ENCODE results near the gene AHNAK.

AHNAK gene

DNA sequence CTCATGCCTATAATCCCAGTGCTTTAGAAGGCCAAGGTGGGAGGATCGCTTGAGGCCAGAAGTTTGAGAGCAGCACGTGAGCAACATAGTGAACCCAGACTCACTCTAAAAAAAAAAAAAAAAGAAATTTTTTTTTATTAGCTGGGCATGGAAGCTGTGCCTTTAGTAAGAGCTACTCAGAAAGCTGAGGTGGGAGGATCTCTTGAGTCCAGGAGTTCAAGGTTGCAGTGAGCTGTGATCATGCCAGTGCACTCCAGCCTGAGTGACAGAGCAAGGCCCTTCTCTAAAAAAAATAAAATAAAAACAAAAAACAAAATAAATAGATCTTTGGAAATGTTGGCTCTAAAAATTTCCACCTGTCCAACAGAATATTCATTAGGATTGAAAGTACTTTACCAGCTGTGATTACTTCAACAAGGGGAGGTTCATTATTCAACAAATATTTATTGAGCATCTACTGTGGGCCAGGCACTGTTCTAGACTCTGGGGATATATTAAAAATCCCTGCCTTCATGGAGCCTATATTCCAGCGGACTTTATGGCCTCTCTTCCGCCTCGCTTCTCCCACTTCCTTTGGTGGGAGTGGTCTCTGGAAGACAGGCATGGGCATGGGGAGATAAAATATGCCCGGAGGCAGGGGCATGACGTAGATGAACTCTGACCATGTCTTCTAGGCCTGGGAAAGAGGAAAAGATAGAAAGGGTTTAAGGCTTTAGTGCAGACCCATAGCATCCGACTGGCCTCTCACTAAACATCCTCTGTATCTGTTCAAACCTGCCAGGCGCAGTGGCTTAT, 47.9 kb downstream of the AHNAK start:
- no peak for DNase-seq (ENCODE audit: low read depth, low spot score)

DNA sequence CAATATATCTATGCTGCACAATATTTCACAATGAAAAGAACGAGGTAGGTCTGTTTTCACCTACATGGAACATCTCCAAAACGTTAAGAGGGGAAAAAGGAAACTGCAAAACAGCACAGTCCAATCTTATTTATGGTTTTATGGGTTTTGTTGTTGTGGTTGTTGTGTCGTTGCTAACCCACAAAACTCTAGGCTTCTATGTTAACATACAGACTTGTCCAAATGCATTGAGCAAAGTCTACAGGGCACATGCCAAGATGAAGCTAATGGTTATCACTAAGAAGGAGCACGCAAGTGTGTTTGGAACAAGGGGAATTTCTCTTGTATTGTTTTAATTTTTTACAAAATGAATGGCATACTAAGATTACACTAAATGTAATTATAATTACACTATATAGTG, 48.6 kb downstream of the AHNAK start:
- DNase-seq (ENCODE audit: low read depth, low spot score), result no peak

DNA sequence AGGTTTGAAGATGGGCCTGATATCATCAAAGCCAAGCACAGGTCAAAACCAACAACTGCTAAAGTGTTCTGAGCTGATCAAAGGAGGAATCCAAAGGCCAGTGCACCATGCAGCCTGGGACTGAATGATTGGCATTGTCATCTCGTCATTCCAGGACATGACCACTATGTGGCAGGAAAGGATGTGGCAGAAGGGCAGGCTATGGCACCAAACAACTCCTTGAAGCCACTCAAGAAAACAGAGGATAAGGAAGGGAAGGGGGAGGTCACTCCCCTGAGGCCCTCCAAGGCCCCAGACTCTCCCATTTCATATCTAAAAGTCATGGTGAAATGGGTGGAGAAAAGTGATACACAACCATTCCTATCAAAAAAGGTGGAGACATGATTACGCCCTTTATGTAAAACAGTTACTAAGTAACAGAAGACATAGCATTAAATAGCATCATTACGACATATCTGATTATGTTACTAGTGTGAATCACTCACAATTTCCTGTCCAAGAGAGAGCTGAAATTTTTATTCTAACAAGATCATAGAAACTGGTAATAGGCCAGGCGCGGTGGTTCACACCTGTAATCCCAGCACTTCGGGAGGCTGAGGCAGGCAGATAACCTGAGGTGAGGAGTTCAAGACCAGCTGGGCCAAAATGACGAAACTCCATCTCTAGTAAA, 49.3 kb downstream of the AHNAK start:
- DNase-seq (ENCODE audit: low read depth, low spot score), result no peak

DNA sequence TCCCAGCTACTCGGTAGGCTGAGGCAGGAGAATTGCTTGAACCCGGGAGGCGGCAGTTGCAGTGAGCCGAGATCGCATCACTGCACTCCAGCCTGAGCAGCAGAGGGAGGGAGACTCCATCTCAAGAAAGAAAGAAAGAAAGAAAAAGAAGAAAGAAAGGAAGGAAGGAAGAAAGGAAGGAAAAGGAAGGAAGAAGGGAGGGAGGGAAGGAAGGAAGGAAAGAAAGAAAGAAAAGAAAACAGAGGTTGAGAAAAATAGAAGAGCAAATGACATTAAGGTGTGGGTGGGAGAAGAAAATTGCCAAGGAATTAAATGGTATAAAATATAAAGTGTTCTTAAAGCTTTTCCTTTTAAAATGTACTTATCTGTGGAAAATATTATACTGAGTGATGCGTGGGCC, 49.9 kb downstream of the AHNAK start:
- DNase-seq (ENCODE audit: low read depth, low spot score), result no peak

DNA sequence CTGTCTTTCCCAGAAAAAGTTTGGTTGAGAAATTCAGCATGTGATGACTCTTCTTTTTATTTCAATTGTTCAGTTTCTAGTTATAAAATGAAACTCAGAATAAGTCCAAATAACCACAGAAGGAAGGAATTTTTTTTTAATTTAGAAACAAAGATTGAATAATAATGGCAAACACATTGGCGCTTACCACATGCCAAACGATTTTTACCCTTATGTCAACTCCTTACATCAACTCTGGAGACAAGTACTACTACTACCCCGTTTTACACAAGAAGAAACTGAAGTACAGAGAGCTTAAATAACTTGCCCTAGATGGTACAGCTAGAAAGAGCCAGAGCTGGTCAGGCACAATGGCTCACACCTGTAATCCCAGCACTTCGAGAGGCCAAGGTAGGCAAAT, 52.4 kb downstream of the AHNAK start:
- no peak for DNase-seq (ENCODE audit: low read depth, low spot score)

DNA sequence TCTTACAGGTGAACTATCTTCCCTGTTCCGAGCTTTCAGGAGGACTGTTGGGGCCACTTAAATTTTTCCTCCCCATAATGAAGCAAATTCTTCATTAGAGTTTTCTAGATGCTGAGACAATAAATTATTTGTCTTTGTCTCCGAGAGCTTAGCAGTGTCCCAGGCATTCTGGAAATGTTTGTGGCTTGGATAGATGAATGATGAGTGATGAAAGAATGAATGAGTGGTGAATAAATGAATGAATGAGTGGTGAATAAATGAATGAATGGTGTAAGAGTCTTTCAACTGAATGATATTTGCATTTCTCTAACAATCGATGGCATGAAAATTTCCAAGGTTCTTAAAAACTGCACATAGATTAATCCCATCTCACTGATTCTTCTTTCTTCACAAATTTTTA, 52.8 kb downstream of the AHNAK start:
- DNase-seq (ENCODE audit: low read depth, low spot score), result no peak

DNA sequence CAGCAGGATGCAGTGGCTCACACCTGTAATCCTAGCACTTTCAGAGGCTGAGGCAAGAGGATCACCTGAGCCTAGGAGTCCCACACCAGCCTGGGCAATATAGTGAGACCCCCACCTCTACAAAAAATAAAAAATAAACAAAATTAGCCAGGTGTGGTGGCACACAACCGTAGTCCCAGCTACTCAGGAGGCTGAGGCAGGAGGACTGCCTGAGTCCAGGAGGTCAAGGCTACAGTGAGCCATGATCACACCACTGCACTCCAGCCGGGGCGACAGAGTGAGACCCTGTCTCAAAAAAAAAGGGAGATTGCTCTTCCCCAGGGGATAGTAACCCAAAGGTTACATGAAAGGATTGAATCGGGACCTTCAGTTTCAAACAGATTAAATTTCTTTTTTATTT, 54.0 kb downstream of the AHNAK start:
- no peak for DNase-seq (ENCODE audit: low read depth, low spot score)

DNA sequence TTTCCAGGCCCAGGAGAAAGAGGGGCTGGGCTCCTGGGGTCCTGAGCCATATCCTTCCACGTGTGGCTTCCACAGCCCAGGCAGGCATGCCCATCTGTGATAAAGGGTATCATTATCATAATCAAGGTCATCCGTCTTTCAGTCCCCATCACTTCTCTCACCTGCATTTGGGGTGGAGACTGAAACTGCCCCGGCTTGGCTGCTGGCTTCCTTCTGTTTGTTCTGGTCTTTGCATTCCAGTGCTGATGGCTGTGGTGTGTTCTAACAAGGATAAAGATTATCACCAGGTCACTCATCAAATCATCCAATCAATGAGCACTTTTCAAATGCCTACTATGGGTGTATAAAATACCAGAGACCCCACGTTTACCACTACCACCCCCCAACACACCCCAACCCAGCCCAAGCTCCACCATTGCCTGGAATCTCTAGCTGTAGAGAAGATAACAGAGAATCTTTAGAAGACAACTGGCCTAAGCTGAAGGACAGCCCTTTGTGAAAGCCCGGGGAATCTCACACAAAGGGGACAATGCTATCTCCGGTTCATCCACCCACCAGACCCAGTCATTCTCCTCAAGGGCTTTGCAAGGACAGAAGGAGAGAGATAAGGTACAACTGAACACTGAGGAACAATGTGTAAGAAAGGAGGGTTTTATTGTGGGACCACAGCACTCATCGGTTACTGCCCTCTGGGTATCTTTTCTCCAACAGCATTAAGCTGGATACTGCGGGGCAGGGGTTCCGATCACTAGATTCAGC, 54.9 kb downstream of the AHNAK start:
- DNase-seq (ENCODE audit: low read depth, low spot score), result no peak

DNA sequence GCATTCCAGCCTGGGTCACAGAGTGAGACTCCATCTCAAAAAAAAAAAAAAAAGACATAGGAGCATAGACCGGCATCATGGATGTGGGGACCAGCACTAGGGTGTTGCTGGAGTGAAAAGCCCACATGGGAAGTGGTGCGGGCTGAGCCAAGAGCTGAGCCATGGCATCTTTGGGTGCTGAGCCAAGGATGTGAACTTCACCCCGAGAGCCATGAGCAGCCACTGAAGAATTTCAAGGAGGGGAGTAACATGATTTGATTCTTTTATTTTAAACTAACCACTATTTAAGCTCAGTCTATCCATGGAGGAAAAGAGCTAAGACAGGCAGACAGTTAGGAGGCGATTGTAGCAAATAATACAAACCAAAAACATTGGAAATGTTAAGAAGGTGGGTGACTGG, 57.4 kb downstream of the AHNAK start:
- no peak for DNase-seq (ENCODE audit: low read depth, low spot score)

DNA sequence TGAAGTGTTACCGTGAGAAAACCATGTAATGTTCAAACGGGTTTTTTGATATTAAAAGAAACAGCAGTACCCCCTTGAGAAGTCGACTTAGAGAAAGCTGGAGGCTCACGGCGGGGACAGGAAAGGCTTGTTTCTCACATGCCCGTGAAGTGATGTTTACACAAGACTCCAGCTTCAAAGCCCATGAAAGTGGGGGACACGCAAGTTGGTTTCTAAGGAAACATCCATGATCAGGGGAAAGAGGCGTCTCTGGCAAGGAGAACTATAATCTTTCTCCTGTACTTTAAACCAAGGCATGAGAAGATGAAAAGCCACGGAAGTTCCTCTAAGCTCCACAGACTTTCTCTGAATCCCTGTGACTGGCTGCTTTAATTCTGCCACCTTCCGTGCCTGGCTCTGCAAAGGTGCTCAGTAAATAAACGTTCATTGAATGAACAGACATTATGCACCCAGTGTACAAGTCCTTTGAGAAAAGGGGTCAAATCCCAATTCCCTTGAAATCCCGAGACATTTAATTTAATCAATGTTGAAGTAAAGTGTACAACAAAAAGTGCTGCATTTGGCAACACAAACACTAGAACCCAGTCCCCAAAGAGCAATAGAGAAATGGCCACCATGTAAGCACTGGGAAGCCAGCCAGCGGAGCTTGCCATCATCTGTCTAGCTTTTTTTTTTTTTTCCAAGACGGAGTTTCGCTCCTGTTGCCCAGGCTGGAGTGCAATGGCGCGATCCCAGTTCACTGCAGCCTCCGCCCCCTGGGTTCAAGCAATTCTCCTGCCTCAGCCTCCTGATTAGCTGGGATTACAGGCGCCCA, 58.7 kb downstream of the AHNAK start:
- DNase-seq (ENCODE audit: low read depth, low spot score), result no peak

DNA sequence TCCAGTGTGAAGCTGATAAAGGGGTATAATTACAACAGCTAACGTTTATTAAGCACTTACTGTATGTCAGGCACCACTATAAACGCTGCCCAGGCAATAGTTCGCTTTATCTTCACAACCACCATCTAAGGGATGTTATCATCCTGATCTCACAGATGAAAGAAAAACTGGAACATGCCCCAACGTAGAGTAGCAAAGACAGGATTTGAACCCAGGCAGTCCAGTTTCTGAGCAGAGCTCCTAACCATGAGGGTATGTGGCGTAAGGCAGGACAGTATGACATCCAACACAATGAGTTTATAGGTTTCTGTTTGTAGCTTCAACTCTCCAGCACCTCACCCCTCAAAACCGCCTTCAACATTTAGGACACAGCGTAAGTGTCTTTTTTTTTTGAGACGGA, 59.5 kb downstream of the AHNAK start:
- DNase-seq (ENCODE audit: low read depth, low spot score), result no peak

DNA sequence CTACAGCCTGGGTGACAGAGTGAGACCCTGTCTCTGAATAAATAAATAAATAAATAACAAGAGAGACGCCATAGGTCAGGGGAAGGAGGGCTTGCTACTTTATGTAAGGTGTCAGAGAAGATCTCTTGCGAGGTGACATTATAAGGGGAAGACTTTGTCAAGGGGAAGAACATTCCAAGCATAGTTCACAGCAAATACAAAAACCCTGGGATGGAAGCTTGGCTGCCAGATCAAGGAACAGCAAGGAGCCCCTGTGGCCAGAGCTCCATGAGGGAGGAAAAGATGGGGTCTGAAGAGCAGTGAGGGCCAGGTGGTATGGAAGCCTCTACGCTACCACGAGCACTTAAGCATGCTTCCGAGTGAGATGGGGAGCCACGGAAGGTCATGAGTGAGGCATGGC, 62.3 kb downstream of the AHNAK start:
- DNase-seq (ENCODE audit: low read depth, low spot score), result no peak

DNA sequence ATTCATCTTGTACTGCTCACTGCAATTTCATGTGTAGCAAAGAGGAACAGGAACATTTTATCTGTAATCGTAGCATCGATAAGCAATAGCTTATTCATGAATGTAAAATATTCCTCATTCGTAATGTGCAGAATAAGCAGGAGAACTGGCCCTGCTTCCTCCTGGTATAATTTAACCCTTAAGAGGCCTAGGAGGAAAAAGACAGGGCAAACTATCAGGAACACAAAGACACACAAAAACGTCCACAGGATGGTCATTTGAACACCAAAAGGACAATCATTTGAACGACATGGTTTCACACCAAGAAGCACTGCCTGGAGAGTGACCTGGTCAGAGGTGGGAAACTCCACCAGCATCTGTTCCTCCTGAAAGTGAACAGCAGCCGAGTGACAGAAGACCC, 63.9 kb downstream of the AHNAK start:
- no peak for DNase-seq (ENCODE audit: low read depth, low spot score)

DNA sequence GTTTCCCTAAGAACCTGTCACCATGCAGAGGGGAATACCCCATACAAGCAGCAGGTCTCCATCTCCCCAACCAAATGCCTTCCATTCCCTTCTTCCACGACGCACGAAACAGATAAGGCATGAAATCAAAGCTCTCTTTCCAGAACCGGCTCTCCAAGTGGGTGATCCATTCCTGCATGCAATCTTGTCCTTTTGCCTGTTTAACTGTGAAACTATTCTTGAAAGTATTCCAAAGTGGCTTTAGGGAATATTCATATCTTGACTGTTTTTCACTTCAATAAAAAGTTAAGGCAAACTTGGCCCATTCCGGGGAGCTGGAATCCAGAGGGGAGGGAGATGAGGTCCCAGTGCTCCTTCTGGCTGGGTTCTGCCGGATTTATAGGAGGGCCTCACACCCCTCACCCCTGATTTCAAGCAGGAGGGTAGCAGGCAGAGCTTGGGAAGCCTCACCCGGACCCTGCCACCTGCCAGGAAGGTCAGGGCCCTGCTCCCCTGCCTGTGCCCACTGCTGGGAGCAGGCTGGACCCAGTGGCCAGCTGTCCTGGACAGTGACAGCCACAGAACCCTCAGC, 66.9 kb downstream of the AHNAK start:
- no peak for DNase-seq (ENCODE audit: low read depth, low spot score)

DNA sequence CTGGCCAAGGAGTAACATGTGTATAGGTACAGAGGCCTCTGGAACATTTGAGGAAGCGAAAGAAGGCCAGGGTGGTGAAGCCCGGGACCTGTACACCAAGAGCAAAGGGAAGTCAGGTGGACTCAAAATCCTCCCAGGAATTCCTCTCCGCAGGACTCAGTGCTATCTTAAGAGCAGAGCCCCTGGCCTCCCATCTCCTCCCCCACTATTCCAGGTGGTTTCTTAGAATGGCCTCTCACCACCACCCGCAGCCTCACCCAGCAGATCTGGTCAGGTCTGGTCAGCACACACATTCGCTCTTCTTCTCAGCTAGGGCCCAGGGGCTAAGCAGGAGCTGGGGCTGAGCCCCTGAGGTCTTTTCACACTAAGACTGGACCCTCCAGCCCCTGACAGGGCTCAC, 68.7 kb downstream of the AHNAK start:
- DNase-seq (ENCODE audit: low read depth, low spot score), result no peak

DNA sequence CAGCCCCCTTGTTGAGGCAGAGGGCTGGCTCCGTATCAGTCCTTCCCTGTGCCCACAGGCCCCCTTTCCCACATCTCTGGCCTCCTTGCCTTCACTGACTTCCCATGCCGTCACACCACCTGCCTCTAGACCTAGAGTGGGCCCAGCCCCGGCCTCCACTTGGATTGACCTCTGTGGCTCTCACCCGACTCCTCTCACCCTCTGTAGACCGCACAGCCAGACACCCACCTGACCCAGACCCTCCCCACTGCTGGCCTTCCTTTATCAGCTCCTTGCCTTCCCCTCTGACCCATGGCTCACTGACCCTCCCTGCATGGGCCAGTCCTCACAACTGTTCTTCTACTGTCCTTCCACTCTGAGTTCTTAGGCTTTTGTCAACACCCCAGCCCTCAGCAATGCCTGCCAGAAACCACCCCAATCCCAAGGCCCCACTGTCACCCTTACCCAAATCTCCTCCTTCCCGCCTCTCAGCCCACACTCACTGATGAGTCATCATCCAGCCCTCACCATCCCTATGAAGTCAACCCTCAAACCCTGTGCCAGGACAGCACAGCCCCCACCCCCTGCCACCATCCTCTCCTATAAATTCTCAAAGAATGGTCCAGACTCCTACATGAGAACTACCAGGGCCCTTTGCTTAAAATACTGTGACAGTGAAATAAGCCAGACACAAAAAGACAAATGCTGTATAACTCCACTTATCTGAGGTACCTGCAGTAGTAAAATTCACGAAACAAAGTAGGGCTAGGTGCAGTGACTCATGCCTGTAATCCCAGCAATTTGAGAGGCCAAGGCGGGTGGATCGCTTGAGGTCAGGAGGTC, 74.3 kb downstream of the AHNAK start:
- no peak for DNase-seq (ENCODE audit: low read depth, low spot score)

DNA sequence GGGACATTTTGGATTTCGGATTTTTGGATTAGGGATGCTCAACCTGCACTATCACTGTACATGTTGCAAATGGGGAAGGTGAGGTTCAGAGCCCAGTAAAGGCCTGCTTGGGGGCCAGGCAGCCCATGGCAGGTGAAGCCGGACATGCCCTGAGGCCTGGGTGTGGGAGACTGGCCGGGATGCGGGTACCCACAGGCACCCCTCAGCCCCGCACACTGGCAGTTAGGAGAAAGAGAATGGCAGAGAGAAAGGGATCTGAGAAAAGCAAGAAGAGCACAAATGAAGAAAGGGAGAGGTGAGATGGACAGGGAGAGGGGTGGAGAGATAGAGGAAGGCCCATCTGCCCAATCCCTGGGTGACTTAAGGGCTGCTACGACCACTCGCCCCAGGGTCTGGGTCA, 75.0 kb downstream of the AHNAK start:
- no peak for DNase-seq (ENCODE audit: low read depth, low spot score)

DNA sequence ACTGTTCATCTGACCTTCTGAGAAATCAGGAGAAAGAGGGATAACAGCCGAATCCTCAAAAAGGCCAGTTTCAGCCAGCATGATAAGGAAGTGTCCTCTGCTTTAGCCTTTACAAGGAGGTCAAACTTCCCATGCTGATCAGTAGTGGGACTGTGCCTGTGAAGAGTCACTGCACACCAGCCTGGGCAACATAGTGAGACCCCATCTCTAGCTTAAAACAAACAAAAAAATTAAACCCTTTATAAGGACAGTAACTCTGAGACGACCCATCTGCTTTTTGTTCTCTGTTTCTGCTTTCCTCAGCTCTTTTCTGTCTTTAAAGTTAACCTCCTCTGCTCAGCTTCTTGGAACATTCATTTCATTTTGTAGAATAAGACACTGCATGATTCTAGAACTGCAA, 78.0 kb downstream of the AHNAK start:
- no peak for DNase-seq (ENCODE audit: low read depth, low spot score)

DNA sequence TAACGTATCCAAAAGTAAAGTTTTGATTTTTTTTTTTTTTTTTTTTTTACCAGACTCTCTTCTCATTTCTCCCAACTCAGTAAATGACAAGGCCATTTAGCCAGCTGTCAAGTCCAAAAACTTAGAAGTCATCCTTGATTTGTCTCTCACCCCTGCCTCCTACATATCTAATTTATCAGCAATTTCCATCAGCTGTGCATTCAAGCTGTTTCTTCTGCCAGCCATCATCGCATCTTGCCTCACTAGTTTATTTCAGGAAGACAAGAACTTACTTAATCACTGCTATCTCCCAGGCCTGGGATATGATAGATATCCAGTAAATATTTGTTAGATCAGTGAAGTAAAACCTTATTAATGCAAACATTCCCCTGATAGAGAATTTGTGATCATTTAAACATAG, 80.2 kb downstream of the AHNAK start:
- DNase-seq (ENCODE audit: low read depth, low spot score), result no peak

DNA sequence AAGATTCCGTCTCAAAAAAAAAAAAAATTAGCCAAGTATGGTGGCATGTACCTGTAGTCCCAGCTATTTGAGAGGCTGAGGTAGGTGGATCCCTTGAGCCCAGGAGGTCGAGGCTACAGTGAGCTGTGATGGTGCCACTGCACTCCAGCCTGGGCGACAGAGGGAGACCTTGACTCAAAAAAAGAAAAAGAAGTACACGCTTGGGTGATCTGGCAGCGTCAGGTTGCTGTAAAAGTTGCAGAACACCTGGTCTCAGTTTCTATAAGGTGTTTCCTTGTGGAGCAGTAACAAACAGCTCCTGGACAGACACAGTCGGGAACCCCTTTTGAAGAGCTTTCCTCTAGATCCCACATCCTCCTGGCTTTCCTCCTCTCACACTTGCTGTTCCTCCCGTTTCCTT, 82.0 kb downstream of the AHNAK start:
- DNase-seq (ENCODE audit: low read depth, low spot score), result no peak

DNA sequence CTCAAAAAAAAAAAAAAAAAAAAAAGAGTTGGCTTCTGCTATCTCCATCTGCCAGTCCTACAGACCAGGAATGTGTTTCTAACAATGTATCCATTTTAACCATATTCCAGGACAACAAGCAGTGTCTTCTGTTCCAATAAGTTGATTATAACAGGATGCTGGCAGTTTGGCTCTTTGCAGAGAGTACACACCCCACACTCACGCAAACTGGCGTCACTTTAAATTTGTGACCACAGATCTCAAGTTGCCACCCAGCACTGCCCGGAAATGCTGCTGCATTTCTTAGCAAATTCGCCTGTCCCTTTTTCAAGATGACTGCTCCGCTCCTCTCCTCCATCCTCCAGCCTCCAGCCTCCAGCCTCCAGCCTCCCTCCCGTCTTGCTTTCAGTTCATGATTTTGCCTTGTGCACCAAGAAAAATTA, 83.5 kb downstream of the AHNAK start:
- DNase-seq (ENCODE audit: low read depth, low spot score), result no peak

Data from iPS DF 19.7 (cell line).